ENCODE results near the gene ALKBH2. TPM values are rescaled to one million over a fixed set of nuclear protein-coding genes. Genes with fewer than 3 reads are reported as not detected.

ALKBH2 gene
- total and polyA plus RNA-seq, 2 of the 8 experiments (the other 6 are each of a cell fraction or from before 2014, with no cell fraction given): 19.1 to 22.5 TPM

GRCh38 chr12:109064143-109064542 lies 29.1 kb downstream of the ALKBH2 start:
- POLR2A ChIA-PET (ENCODE audit: partially characterized antibody): no interaction called here
- Histone ChIP-seq H3K23ac (ENCODE audit: insufficient read length) (no peak overlapping the region), H2BK20ac (ENCODE audit: low read length) (no peak overlapping the region), H3K14ac (ENCODE audit: insufficient read length) (no peak overlapping the region), H3K4me3 (ENCODE audit: extremely low read depth in 1 of 4, insufficient read depth in 2 of 4, low read depth in 3 of 4, low read length in 4 of 4) (no peak overlapping the region), H4K20me1 (replicated peaks in 1 of 2; ENCODE audit: control insufficient read depth in 1 of 2, insufficient read depth in 2 of 2, low read length in 2 of 2) (no peaks in the 10 kb centered on the region), H3K36me3 (ENCODE audit: control insufficient read depth in 2 of 4, insufficient read depth in 4 of 4, low read length in 3 of 4) (no peaks in the 10 kb centered on the region), H3K18ac (ENCODE audit: extremely low read depth, low read length) (no peak overlapping the region), H2BK120ac (replicated peaks; ENCODE audit: low read depth, low read length) (no peak overlapping the region), H3K4me2 (ENCODE audit: insufficient read depth in 1 of 2, low read depth in 2 of 2, low read length in 2 of 2) (no peak overlapping the region), H3K27me3 (replicated peaks in 1 of 4; ENCODE audit: control insufficient read depth in 3 of 4, extremely low read depth in 1 of 4, insufficient read depth in 3 of 4, low read length in 3 of 4) (no peaks in the 10 kb centered on the region), H2BK5ac (ENCODE audit: low read depth, low read length) (no peak overlapping the region), H4K91ac (replicated peaks; ENCODE audit: insufficient read length, low read length) (no peak overlapping the region), H4K5ac (ENCODE audit: insufficient read length, low read depth, low read length) (no peak overlapping the region), H3K4me1 (replicated peaks in 1 of 4; ENCODE audit: control insufficient read depth in 3 of 4, insufficient read depth in 4 of 4, low read length in 3 of 4) (peaks cover 0 to 2% (median under 1%) of the 10 kb centered on the region in 4 experiments; a peak in 3 of 7 replicates), H3K9me3 (ENCODE audit: insufficient read depth in 2 of 2, low read depth in 1 of 2, low read length in 1 of 2) (no peaks in the 10 kb centered on the region), H3K27ac (ENCODE audit: low read depth, low read length) (no peak overlapping the region), H2BK12ac (ENCODE audit: low read depth, low read length) (no peak overlapping the region), H3K79me2 (ENCODE audit: control insufficient read depth in 1 of 2, insufficient read depth in 2 of 2, low read length in 2 of 2) (no peaks in the 10 kb centered on the region), H3K9ac (replicated peaks in 1 of 4; ENCODE audit: extremely low read depth in 1 of 4, low read depth in 3 of 4, low read length in 3 of 4) (no peak overlapping the region), H2BK15ac (ENCODE audit: low read length) (no peak overlapping the region), H3K23me2 (ENCODE audit: low read depth, low read length) (no peaks in the 10 kb centered on the region), H2AFZ (ENCODE audit: low read length) (no peak overlapping the region), H3K56ac (replicated peaks; ENCODE audit: insufficient read length, low read depth, low read length) (no peak overlapping the region), H4K8ac (ENCODE audit: extremely low read depth, insufficient read depth, low read length) (no peak overlapping the region), H3K4ac (replicated peaks; ENCODE audit: insufficient read length, low read depth, low read length) (no peak overlapping the region), H3K79me1 (ENCODE audit: low read depth, low read length) (no peaks in the 10 kb centered on the region), H2AK5ac (ENCODE audit: low read depth, low read length) (no peak overlapping the region)
- CTCF ChIA-PET (ENCODE audit: partially characterized antibody): interaction anchor here (1.5 kb wide), 1 partner anchor 29 kb away, joined by 3 read pairs; no protein-coding TSS in a partner anchor
- DNase-seq (ENCODE audit: low read depth in 1 of 2, low spot score in 2 of 2) (no peak), FAIRE-seq (no peak)
- WGBS, 2 experiments (ENCODE audit: extremely low coverage in 1 of 2, insufficient coverage in 1 of 2, insufficient read length in 1 of 2, insufficient replicate concordance in 2 of 2, low coverage in 1 of 2, low lambda C conversion rate in 2 of 2, missing lambda C conversion rate in 1 of 2): 96% methylated on average over 3 of the region's 3 CpGs; no CpG with 5 or more reads in 1 of the 2 experiments
- TF ChIP-seq BRCA1 (IDR thresholded peaks at IDR 0.05; ENCODE audit: low read depth, low read length) (no peak), MAX (IDR thresholded peaks at IDR 0.05) (no peak), POU5F1 (IDR thresholded peaks at IDR 0.05; ENCODE audit: low read depth, low read length) (no peak), SRF (IDR thresholded peaks at IDR 0.05; ENCODE audit: low read depth, low read length) (no peak), KDM5A (IDR thresholded peaks at IDR 0.05; ENCODE audit: low read length) (no peak)

Measured in H1 (cell line).